ENCODE results near the gene GCN1.
A peak's percentile ranks its signal among the peaks of the same experiment; 100 is the strongest.

The GCN1 gene

DNA sequence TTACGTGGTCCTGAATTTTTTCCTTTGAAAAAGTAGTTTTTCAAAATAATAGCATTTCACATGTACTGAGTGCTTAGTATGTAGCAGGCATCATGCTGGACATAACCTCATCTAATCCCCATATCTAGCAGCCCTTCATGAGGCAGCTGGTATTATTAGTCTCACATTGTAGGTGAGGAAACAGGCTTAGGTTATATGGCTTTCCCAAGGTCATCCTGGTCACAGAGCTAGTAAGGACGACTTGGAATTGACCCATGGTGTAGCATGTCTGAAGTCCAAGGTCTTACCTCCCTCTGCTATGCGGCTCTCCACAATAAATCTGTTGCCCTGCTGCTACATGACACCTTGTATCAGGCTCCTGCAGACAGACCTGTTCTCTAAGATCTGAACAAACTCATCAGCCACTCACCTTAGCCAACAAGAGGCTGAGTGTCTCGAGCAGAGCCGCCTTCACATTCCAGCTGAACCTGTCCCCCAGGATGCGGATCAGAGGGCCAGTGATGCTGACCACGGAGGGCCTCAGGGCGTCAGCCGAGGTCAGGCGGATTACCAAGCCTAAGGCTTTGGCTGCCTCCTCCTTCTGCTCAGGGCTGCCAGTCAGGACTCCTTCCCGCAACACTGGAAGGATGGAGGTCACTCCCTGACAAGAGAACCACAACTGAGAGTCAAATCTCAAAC lies 58.3 kb downstream of the GCN1 start:
- DNase-seq: no peak

DNA sequence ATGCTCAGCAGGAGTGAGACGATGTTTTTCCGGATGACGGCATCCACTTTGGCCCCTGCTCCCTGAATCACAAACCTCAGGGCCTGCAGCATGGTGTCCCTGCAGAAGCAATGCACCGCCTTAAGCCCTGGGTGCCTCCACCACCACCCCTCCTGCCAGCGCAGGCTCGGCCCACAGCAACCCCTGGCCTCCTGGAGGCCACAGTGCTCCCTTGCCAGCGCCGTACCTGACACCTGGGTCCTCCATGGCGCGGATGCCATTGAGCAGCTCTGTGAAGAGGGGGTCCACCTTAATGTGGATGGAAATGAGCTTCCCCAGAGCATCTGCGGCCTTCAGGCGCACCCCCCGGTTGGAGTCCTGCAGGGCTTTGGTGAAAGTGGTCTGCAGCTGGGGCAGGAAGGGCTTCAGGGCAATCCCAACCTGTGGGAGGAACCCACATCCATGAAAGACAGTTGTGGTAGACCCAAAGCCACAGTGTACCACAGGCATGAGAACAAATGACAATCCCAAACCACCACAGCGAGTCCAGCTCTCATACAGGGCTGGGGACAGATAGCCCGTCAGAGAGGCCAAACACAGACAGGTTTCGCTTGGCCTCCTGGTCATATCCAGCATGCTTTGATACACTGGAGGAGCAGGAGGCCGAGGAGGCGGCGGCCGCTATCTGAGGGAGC lies 60.1 kb downstream of the GCN1 start:
- no peak for DNase-seq

DNA sequence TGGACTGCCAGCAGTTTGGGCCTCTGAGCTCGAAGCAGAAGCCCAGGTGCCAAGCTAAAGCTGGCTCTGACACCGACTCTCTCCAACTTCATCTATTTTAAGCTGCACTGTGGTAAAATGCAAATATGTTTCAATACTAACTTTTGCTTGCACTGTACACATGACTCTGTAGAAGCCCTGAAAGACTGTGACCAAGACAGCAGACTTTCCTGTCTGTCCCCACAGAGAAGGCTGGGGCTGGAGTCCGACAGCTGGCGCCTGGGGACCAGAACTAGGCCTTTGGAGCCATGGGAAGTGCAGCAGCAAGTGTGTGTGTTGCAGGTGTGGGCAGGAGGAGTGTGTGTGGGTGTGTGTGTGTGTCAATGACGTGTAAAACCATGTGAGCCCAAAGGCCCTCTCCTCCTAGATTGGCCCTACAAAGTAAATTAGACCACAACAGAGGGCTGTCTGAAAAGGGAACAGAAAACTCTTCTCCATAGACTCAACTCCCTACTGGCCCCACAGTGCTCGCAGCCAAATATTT lies 61.6 kb downstream of the GCN1 start:
- no peak for DNase-seq

DNA sequence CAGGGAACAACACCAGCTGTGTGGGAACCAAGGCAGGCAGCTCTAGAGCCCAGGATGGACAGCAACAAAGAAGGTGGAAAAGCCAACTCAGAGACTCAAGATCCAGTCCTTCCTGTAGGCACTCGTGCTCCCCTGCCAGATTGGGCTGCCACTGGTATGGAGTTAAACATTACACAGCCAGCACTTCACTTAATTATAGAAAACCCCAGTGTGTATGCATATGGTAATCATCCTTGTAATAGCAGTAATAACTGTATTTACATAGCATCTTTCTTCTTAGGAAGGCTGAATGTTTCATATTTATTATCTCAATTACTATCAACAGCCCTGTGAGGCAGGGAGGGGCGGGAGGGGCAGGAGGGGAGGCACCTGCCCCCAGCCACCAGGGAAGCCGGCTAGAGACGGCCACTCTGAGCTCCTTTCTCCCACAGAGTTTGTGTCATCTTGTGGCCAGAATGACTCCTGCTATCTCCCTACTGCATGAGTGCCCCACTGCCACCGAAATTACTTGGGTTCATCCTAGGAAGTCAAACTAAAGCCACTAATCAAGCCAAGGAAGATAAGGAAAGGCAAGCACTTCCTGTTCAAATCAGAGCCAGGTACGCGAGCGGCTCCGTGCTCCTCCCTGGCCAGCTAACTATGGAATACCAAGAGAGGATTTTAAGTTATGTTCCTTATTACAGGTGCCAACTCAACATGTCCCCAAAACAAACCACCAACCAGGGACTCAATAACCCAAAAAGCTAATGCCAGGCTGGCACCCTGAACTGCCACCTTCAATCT lies 62.3 kb downstream of the GCN1 start:
- no peak for DNase-seq

DNA sequence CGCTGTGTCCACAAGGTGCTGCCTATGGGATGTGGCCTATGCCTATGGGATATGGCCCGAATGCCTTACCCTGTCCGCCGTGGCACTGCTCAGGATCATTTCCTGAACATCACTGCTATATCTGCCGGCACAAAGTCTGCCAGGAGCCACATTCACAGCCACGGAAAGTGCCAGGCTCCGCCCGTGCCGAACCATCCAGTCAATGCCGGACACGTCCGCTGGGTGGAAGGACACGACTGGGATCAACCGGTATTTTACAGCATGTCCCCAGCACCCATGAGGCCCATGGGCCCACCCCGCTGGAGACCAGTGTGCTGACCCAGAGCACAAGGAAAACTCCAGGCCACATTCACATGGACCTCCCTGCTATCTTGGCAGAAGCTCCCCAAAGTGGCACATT lies 63.4 kb downstream of the GCN1 start:
- no peak for DNase-seq

DNA sequence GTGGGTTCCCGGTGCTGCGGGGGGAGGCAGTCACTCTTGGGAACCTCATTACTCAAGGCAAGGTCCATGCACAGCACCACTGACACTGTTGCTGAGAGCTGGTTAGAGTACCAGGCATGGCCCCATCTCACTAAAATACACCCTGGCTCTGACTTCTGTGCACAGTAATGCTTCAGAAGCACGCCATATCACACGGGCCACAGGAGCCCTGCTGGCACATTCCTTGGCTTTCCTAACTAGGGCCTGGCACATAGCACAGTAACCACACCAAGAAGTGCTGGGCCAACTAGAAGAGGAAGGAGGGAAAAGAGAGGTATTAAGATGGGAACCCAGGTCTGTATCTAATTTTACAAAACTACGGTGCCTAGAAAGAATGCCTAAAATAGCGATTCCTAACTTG lies 64.5 kb downstream of the GCN1 start:
- no peak for DNase-seq

DNA sequence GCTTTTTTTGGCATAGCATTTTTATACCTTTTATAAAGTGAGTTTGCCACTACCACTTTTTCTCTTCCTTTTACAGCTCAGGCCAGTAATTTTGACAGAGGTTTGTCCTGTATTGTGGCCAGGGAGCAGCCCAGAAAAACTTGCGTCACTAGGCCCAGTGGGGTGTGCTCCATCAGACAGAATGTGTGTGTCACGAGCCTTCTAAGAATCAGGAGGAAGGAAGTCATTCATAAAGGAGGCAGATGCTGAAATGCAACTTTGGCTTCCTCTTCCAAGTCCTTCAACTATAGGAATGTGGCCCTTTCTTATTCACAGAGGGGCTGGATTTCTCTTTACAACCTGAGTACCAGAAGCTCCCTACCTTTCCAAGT lies 67.9 kb downstream of the GCN1 start:
- DNase-seq: no peak

DNA sequence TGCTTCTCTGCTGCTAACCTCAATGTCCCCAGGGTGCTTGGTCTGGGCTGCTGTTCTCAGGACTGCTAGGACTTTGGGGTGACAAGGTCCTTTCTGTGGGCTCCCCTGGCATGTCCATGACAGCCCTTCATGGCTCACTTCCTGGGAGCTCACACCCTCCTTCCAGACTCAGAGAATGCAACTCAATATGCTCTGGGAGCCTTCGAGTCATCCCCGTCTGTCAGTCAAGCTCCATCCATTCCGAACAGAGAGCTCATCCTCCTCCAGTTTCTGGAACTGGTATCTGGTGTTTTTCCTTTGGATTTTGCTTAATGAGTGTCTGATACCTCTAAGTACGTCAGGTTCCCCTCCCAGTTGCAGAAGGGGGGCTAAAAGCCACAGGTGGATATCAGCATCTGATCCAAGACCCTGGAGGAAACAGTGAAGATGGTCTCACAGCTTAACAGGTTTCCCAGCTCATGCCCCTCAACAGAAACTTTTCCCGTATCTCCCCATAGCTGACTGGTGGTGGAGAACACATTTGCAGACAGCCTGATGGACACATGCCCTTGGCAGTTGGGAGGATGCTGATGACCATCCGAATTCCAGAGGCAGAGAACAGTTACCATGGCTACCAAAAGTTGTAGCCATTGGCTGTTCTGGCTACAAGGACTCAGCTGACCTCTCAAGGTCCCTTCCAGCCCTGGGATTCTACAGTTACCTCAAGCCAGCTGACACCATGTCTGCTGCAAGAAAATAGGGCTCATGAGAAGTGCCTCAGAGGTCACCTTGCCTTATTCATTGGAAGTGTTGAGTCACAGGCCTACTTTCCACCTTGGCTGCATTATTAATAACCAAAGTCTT lies 68.5 kb downstream of the GCN1 start:
- no peak for DNase-seq

DNA sequence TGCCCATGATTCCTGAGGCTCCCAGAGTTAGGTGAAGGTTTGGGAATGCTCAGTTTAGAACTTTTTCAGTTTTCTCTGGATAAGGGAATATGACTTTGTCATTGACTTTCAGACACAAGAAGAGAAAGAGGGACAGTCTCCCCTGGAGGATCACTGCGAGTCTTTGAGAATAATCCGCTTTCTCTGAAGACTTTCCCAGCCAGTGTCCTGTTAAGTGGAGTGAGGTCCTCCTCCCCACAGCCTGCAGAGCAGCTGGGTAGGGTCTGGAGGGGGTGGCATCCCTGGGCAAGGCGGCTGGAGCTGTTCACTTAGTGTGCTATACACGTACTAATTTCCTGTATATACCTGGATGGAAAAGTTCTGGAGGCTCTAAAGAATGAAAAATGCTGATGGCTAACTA lies 69.5 kb downstream of the GCN1 start:
- no peak for DNase-seq

DNA sequence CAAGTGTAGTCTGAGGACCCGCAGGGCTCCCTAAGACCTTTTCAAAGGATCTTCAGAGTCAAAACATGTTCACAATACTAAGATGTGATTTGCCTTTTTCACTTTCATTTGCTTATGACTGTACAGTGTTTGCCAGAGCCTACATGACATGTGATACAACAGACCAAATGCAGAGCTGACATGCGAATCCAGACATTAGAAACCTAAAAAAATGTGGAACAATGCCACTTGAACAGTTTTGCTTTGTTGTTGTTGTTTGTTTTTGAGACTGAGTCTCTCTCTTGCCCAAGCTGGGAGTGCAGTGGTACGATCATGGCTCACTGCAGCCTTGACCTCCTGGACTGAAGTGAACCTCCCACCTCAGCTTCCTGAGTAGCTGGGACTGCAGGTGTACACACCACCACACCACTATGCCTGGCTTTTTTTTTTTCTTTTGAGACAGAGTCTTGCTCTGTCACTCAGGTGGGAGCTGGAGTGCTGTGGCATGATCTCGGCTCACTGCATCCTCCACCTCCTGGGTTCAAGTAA lies 72.7 kb downstream of the GCN1 start:
- DNase-seq: no peak

DNA sequence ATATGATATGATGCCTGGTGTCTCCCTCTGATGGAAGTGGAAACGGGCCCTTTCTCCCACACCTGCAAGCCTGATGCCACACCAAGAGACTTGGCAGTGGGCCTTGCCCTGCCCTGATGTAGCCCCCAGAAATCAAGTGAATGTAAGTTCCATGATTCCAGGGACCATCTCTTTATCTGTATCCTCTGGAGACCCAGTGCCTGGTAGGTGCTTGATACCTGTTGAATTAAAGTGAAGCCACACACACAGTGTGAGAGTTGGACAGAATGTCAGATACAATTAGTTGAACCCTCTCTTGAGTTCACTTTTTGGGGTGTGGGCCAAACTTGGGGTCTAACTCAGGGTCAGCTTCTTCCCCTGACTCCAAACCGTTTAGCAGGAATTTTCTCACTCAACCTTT lies 73.2 kb downstream of the GCN1 start:
- DNase-seq: no peak

DNA sequence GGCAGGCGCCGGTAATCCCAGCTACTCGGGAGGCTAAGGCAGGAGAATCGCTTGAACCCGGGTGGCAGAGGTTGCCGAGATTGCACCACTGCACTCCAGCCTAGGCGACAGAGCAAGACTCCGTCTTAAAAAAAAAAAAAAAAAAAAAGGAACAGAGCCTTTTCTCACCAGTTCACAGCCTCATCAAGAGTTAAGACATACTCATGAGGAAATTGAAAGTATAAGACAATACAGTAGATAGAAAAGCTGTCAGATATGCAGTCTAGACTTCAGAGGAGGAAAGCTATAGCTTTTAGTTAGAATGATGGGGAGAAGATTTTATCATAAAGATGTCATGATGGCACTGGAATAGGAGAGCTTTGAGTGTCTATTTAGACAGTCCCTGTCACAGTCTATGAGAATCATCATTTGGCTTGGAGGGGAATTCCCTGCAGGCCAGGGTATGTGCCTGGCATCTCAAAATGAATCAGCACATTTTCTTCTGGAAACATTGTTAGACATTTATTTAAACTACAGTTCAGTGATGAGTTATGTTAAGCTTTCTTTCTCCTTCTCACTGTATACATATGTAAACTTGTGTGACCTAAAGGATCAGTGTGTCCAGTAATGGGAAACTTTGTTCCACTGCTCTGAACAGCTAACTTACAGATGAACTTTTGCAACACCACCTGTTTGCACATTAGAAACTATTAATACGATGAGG lies 75.1 kb downstream of the GCN1 start:
- no peak for DNase-seq

DNA sequence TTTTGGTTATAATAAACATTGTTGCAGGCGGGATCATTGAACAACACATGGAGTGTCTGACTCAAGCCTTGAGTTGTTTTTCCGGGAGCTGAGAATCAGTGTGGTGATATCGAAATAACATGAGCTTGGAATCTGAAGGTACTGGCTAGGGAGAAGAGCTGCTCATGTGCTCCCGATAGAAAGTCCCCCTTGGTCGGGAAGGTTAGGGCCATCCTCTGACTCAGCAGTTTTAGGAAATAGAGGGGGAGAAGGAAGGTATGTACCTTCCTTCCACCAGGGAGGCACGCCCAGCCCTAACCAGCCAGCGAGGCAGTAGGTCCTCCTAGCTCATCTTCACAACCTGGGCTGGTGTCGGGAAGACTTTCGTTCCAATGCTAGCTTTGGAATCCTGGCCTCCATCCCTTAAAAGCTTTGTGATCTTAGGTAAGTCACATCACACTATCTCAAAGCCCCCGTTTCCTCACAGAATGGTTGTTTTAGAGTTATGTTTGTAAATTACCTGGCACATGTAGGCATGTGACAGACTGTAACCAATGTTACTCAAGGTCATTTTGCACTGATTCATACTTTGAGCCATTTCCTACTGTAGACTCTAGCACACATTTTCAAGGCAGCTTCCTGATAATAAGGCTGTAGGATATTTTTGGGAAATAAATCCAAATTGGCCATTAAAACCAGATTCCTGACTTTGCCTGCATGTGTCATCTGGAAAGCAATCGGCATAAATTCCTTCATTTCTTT lies 76.0 kb downstream of the GCN1 start:
- peak; percentile 46 for DNase-seq

DNA sequence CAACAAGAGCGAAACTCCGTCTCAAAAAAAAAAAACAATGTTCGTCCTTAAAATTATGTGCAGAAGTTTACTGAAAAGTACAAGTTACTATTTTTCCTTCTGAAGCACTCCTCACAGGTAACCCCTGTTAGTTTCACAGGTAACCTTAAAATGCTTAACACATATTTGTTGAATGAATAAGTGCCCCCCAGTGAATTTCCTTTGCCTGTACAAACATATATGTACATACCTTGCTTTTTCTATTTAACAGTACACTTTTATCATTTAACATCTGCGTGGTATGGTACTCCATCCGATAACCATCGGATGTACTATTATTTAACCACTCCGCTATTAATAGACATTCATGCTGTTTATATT lies 76.6 kb downstream of the GCN1 start:
- no peak for DNase-seq

DNA sequence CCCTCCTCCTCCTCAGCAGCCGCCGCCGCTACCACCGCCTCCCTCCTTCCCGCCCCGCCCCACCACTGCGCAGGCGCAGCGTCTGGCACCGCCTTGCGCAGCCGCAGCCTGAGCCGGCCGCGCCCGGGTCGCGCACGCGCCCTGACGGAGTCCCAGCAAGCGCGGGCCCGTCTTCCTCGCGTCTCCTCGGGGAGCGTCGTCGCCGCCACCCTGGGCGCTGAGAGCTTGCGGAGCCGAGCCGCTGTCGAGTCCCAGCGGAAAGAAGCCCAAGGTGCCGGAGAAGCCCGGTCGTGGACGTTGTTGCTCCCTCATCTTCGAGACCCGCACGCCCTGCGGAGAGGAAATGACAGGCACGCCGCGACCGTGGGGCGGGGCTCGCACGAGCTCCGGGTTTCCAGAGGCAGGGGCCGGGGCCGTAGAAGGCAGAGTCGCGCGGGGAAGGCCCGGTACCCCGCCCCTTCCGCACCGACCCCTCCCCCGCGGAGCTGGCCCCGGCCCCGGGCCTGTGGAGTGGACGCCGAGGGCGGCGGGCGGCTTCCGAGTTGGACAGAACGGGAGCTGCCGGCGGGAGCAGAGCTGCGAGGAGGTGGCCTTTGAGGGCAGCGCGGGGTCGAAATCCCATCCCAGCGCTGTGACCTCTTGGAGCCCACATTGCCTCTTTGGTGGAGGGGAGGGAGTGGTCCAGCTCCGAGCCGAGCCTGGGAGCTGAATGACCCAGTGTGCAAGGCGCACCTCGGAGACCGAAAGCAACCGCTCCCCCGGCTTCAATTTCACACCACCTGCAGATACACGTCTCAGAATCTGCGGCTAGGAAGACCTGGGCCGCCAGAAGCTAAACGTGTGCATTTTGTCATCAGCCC lies 77.5 kb downstream of the GCN1 start:
- DNase-seq: peak; percentile 100

DNA sequence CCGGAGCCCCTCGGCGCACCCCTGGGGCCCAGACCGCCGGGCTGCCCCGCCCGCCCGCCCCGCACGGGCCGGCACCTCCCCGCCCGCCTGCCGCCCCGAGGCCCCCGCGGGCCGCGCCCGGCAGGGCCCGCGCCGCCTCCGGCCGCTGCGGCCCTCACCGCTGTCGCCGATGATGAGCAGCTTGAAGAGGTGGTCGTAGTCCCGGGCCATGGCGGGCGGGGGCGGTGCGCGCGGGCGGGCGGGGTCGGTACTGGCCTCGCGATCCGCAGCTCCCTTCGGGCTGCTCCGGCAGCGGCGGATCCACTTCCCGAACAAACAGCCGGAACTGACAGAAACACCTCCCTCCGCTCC lies 78.1 kb downstream of the GCN1 start, which contains the start of gene RAB35:
TSS of gene RAB35 (minus strand) at position 313 of the 351 bp plus-strand sequence. CDS start at position 210, 103 bp downstream.
- DNase-seq: no peak

DNA sequence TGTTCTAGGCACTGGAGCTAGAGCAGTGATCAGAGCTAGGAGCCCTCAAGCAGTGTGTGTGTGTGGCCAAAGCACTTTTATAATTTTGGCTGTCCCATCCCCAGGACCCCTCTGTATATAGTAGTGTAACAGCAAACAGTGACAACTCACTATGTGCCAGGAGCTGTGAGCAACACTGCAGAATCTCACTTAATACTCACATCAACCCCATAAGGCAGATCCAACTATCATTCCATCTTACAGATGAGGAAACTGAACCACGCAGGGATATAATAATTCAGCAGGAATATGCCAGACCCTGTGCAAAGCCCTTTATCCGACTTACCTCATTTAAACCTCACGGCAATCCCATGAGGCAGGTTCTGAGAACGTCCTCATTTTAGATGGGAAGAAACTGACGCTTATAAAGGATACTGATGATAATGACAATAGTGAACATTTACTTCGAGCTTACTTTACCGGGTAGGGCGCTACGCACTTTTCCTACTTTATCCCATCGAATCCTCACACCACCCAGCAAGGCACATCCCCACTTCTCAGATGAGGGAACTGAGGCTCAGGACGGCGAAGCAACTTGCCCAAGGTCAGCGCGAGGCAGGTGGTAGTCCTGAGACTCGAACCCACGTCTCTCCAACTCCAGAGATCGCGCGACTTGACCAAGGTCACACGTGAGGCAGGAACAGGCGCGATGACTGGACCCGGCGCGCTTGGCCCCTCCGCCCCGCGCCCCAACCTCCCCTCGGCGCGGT lies 78.6 kb downstream of the GCN1 start:
- peak; percentile 65 for DNase-seq

DNA sequence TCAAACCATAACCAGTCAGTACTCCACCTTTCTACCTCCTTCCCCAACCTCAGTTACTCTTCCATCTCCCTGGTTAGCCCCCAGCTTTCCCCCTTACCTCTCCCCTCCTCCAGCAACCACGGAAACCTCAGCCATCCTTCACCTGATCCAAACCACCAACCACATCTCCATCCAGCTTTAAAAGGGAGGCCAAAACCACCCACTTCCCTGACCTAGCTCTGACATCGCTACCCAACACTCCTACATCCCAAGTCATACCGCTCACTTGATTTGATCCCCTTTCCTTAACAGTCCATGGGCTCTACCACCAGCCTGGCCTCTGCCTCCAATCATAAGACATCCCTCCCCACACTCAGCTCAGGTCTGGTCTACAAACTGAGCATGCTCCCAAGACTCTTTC lies 79.4 kb downstream of the GCN1 start:
- DNase-seq: no peak
